H54 (cell line): ENCODE measurements around the gene SETD1A.
A peak's percentile ranks its signal among the peaks of the same experiment; 100 is the strongest.
"Not testable (repeated sequence)": the region's sequence is repeated elsewhere in the genome, so short reads cannot be mapped to it uniquely, and the experiment has no call there.

Experiments
- DNase-seq: peaks from one replicate; pipeline ENCODE4 v3.0.0; 2011; ENCODE audit warnings: low spot score, mixed read lengths; ENCODE audit not compliant: insufficient read length
- FAIRE-seq: peaks from 3 replicates; lab custom pipeline; 2011; peaks lifted over from hg19 to GRCh38; lab: Jason Lieb, UNC
- POLR2A ChIP-seq: IDR thresholded peaks from 2 replicates; pipeline ENCODE4 v1.6.1; 2011; ENCODE audit warnings: low read depth, mild to moderate bottlenecking, low read length

The SETD1A gene

GRCh38 chr16:31008149-31008548, 50.6 kb downstream of the SETD1A start:
- TF ChIP-seq POLR2A: no peak
- DNase-seq (peak; percentile 96), FAIRE-seq (no peak)

- no peak for DNase-seq
- no peak for FAIRE-seq
- TF ChIP-seq POLR2A: no peak
Measured at GRCh38 chr16:31008551-31008950, 51.0 kb downstream of the SETD1A start.

GRCh38 chr16:31009120-31009519, 51.6 kb downstream of the SETD1A start:
- no peak for FAIRE-seq
- DNase-seq: no peak
- TF ChIP-seq POLR2A: no peak

GRCh38 chr16:31009894-31010584, 52.5 kb downstream of the SETD1A start:
- DNase-seq: no peak
- TF ChIP-seq POLR2A: no peak
- no peak for FAIRE-seq

GRCh38 chr16:31010585-31011325, 53.2 kb downstream of the SETD1A start, which contains the start of gene STX1B:
Gene STX1B, minus strand, starts transcription at chr16:31010638. Its CDS starts 242 bp downstream, at chr16:31010396.
- FAIRE-seq: no peak
- TF ChIP-seq POLR2A: 0 out of 2 replicates have a peak, but pooled peaks have one; percentile 12
- DNase-seq: no peak

GRCh38 chr16:31011815-31012214, 54.3 kb downstream of the SETD1A start:
- not testable (repeated sequence) for FAIRE-seq

GRCh38 chr16:31013292-31013691, 55.7 kb downstream of the SETD1A start:
- DNase-seq, FAIRE-seq: not testable (repeated sequence)

More at GRCh38 chr16:31011815-31012214, 54.3 kb downstream of the SETD1A start:
- DNase-seq: not testable (repeated sequence)

- DNase-seq (no peak), FAIRE-seq (no peak)
- TF ChIP-seq POLR2A: no peak
Measured at GRCh38 chr16:31016018-31016417, 58.5 kb downstream of the SETD1A start.

- not testable (repeated sequence) for FAIRE-seq, DNase-seq
Measured at GRCh38 chr16:31017756-31018155, 60.2 kb downstream of the SETD1A start.

- DNase-seq (no peak), FAIRE-seq (no peak)
- TF ChIP-seq POLR2A: no peak
Measured at GRCh38 chr16:31020536-31020935, 63.0 kb downstream of the SETD1A start.

- DNase-seq (no peak), FAIRE-seq (no peak)
- TF ChIP-seq POLR2A: no peak
Measured at GRCh38 chr16:31022544-31023251, 65.1 kb downstream of the SETD1A start.

GRCh38 chr16:31023252-31023602, 65.7 kb downstream of the SETD1A start:
- FAIRE-seq (no peak), DNase-seq (no peak)
- TF ChIP-seq POLR2A: no peak

- no peak for TF ChIP-seq POLR2A
Measured at GRCh38 chr16:31023627-31024226, 66.2 kb downstream of the SETD1A start.

GRCh38 chr16:31025339-31025738, 67.8 kb downstream of the SETD1A start:
- FAIRE-seq: no peak
- TF ChIP-seq POLR2A: no peak
- no peak for DNase-seq

More at GRCh38 chr16:31023627-31024226, 66.2 kb downstream of the SETD1A start:
- FAIRE-seq: no peak
- no peak for DNase-seq

- DNase-seq: no peak
- FAIRE-seq: no peak
- no peak for TF ChIP-seq POLR2A
Measured at GRCh38 chr16:31029272-31029671, 71.7 kb downstream of the SETD1A start.
